Parathyroid adenoma (tissue), 2 donors: ENCODE data around the gene MAML2.
A peak's percentile ranks its signal among the peaks of the same experiment; 100 is the strongest.

Source experiments
- H2AFZ ChIP-seq: fragments of 300-600 bp; sonication (generic); one replicate; pipeline ENCODE4 v1.7.0; 2017; ENCODE audit warnings: antibody characterized with exemption, mild to moderate bottlenecking
- H3K27ac ChIP-seq: fragments of 300-600 bp; sonication (generic); one replicate; pipeline ENCODE4 v1.7.0; 2017
- H3K27me3 ChIP-seq: fragments of 300-600 bp; sonication (generic); one replicate; pipeline ENCODE4 v1.7.0; 2017; ENCODE audit warnings: low read length; ENCODE audit not compliant: control insufficient read depth, insufficient read depth
- H3K36me3 ChIP-seq: fragments of 300-600 bp; sonication (generic); one replicate; pipeline ENCODE4 v1.7.0; 2017; ENCODE audit warnings: low read length; ENCODE audit not compliant: control insufficient read depth, insufficient read depth
- H3K4me1 ChIP-seq: fragments of 300-600 bp; sonication (generic); one replicate; pipeline ENCODE4 v1.7.0; 2017; ENCODE audit warnings: control low read depth
- H3K4me2 ChIP-seq: fragments of 300-600 bp; sonication (generic); one replicate; pipeline ENCODE4 v1.7.0; 2017; ENCODE audit warnings: low read length
- H3K4me3 ChIP-seq: fragments of 300-600 bp; sonication (generic); one replicate; pipeline ENCODE4 v1.7.0; 2017; ENCODE audit warnings: low read depth, low read length
- H3K79me2 ChIP-seq: fragments of 300-600 bp; sonication (generic); one replicate; pipeline ENCODE4 v1.7.0; 2017; ENCODE audit warnings: control low read depth
- H3K9ac ChIP-seq: fragments of 300-600 bp; sonication (generic); one replicate; pipeline ENCODE4 v1.7.0; 2017; ENCODE audit warnings: mild to moderate bottlenecking
- H3K9me3 ChIP-seq: fragments of 300-600 bp; sonication (generic); one replicate; pipeline ENCODE4 v1.7.0; 2017; ENCODE audit warnings: low read length; ENCODE audit not compliant: control insufficient read depth
- CTCF ChIP-seq: fragments of 300-600 bp; sonication (generic); IDR thresholded peaks from one replicate; pipeline ENCODE4 v1.7.0; 2017; ENCODE audit warnings: antibody characterized with exemption, mild to moderate bottlenecking
- donor health status: primary hyperparathyroidism.

MAML2 gene

DNA sequence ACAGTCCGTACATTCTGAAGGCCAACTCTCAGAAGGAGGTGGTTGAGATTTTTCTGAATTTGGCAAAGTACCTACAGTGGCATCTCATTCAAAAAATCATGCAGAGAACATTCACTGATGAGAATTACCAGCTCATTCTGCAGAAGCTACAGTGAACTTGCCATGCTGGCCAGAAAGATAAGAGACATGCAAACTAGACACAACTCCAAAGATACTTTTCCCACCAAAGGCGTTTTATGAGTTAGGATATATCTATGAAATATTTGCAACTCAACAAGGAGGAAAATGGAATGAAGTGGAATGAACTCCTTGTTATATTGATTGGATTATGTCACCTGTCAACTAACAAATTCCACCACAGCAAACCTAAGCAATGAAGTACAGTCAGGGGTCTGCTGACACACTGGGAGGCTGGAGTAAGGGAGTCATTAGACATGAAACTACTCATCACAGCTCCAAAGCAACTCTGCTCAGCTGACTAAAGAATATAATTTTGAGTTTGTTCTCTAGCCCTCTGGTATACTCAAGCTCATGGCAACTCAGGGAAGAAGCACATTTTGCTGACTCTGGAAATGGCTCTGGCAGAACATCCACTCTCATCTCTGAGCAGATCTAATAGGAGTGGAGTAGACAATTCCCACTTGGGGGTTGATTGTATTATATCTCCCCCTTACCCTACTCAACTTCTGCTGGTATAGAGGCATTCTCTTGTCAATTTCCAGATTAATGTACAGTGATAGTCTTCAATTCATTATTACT is 22.9 kb downstream of the MAML2 start:
- Histone ChIP-seq H3K4me3 (no peak overlapping the region), H3K4me1 (peaks cover 19% of the 10 kb centered on the region), H3K4me2 (no peak overlapping the region), H3K79me2 (peaks cover 10% of the 10 kb centered on the region), H3K9me3 (no peaks in the 10 kb centered on the region), H3K27ac (peak overlapping the region; percentile 24), H3K27me3 (no peaks in the 10 kb centered on the region), H3K9ac (no peak overlapping the region), H2AFZ (no peak overlapping the region), H3K36me3 (no peaks in the 10 kb centered on the region)
- TF ChIP-seq CTCF = no peak

DNA sequence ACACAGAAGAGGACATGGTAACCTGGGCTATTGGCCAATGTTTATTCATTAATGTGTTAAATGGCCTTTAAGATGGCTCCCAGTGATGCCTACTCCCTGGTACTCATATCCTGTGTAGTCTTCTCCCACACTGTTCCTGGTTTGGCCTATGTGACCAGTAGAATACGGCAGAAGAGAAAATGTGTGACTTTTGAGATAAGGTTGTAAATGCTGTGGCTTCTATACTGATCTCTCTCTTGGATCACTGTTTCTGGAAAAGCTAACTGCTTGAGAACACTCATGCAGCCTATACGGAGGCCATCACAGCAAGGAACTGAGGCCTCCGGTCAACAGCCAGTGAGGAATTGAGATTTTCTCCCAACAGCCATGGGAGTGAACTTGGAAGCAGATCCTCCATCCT is 24.1 kb downstream of the MAML2 start:
- Histone ChIP-seq H3K4me1 (peaks cover 19% of the 10 kb centered on the region), H3K36me3 (no peaks in the 10 kb centered on the region), H3K9me3 (no peaks in the 10 kb centered on the region), H3K4me3 (no peak overlapping the region), H3K79me2 (peaks cover 10% of the 10 kb centered on the region), H3K9ac (no peak overlapping the region), H3K4me2 (no peak overlapping the region), H3K27ac (no peak overlapping the region), H3K27me3 (no peaks in the 10 kb centered on the region), H2AFZ (no peak overlapping the region)
- TF ChIP-seq CTCF = no peak

- no peak overlapping the region for H2AFZ ChIP-seq
- H3K4me2 ChIP-seq = no peak overlapping the region
- H3K27ac ChIP-seq = no peak overlapping the region
- H3K4me3 ChIP-seq = no peak overlapping the region
- peaks cover 10% of the 10 kb centered on the region for H3K79me2 ChIP-seq
- no peaks in the 10 kb centered on the region for H3K27me3 ChIP-seq
- no peak for TF ChIP-seq CTCF
- no peaks in the 10 kb centered on the region for H3K9me3 ChIP-seq
- no peak overlapping the region for H3K9ac ChIP-seq
- no peaks in the 10 kb centered on the region for H3K36me3 ChIP-seq
- H3K4me1 ChIP-seq = peaks cover 19% of the 10 kb centered on the region
These were observed 24.6 kb downstream of the MAML2 start for GRCh38 chr11:96318399-96318798.

GRCh38 chr11:96317985-96318384 is 25.0 kb downstream of the MAML2 start:
- Histone ChIP-seq H3K4me1 (peaks cover 19% of the 10 kb centered on the region), H3K27me3 (no peaks in the 10 kb centered on the region), H3K4me3 (no peak overlapping the region), H3K9me3 (no peaks in the 10 kb centered on the region), H3K79me2 (peaks cover 10% of the 10 kb centered on the region), H3K36me3 (no peaks in the 10 kb centered on the region), H3K27ac (no peak overlapping the region), H3K4me2 (no peak overlapping the region), H3K9ac (no peak overlapping the region), H2AFZ (peak overlapping the region; percentile 20)
- no peak for TF ChIP-seq CTCF

- Histone ChIP-seq H3K27ac (peak overlapping the region; percentile 7), H3K79me2 (peaks cover 10% of the 10 kb centered on the region), H3K9me3 (no peaks in the 10 kb centered on the region), H3K36me3 (no peaks in the 10 kb centered on the region), H3K4me2 (no peak overlapping the region), H3K4me3 (no peak overlapping the region), H3K27me3 (no peaks in the 10 kb centered on the region), H2AFZ (peak overlapping the region; percentile 20), H3K9ac (no peak overlapping the region), H3K4me1 (peaks cover 19% of the 10 kb centered on the region)
- TF ChIP-seq CTCF = no peak
These were observed 25.4 kb downstream of the MAML2 start for GRCh38 chr11:96317571-96317970.
